Thymus (tissue), 11 donors: ENCODE measurements around the gene ARMC9. TPM values are rescaled to one million over a fixed set of nuclear protein-coding genes. Genes with fewer than 3 reads are reported as not detected.

Source experiments
- DNase-seq, 9 donors: peaks; one replicate each; pipeline ENCODE4 v3.0.0-alpha.2; 2013; ENCODE audit warnings: low spot score in 9 of 9, low read depth in 6 of 9, missing footprints in 1 of 9
- H3K27ac ChIP-seq, 2 donors: one replicate each; pipeline ENCODE4 v1.5.1; 2013; ENCODE audit warnings: control low read depth in 1 of 2, low read depth in 1 of 2, low read length in 1 of 2, mild to moderate bottlenecking in 1 of 2, moderate library complexity in 1 of 2
- H3K27me3 ChIP-seq, 2 donors: one replicate each; pipeline ENCODE4 v1.5.1; 2013; ENCODE audit warnings: low read length in 1 of 2; ENCODE audit not compliant: control insufficient read depth in 2 of 2, insufficient read depth in 1 of 2
- H3K36me3 ChIP-seq, 2 donors: one replicate each; pipeline ENCODE4 v1.5.1; 2013; ENCODE audit warnings: low read length in 1 of 2, mild to moderate bottlenecking in 1 of 2, moderate library complexity in 1 of 2; ENCODE audit not compliant: control insufficient read depth in 2 of 2, insufficient read depth in 2 of 2
- H3K4me1 ChIP-seq, 2 donors: one replicate each; pipeline ENCODE4 v1.5.1; 2013; ENCODE audit warnings: low read length in 2 of 2; ENCODE audit not compliant: control insufficient read depth in 2 of 2, insufficient read depth in 2 of 2
- H3K4me3 ChIP-seq, 2 donors: one replicate each; pipeline ENCODE4 v1.5.1; 2013; ENCODE audit warnings: low read length in 2 of 2, control low read depth in 1 of 2, mild to moderate bottlenecking in 1 of 2
- H3K9me3 ChIP-seq, 2 donors: one replicate each; pipeline ENCODE4 v1.5.1; 2013; ENCODE audit warnings: low read length in 1 of 2, mild to moderate bottlenecking in 1 of 2; ENCODE audit not compliant: control insufficient read depth in 2 of 2, insufficient read depth in 1 of 2
- WGBS: extraction: QIAGEN DNeasy Blood & Tissue Kit; methylation state at CpG from one replicate; pipeline ENCODE4 v1.1.7; 2013; 5-methylcytosine and 5-hydroxymethylcytosine counted together
- polyA plus RNA-seq: library from polyadenylated mRNA; stranded (reverse); fragments of 200-250 nt; gene quantifications from one replicate; pipeline ENCODE4 v1.2.3, GENCODE V29; 2013
- total RNA-seq: library from RNA; stranded (reverse); fragments of 120-200 nt; gene quantifications from one replicate; pipeline ENCODE4 v1.2.4, GENCODE V29; 2013
- donor health status: healthy.

ARMC9 gene
- total and polyA plus RNA-seq, 2 donors: 5.4 to 5.7 TPM

DNA sequence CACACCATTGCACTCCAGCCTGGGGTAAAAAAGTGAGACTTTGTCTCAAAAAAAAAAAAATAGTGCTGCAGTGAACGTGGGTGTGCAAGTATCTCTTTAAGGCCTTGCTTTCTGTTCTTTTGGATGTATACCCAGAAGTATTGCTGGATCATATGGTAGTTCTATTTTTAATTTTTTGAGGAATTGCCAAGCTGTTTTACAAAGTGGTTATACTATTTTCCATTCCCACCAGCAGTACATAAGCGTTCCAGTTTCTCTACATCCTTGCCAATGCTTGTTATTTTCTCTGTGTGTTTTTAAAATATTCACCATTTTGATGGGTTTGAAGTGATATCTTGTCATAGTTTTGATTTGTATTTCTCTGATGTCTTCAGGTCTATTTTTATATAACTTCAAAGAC, 13.1 kb downstream of the ARMC9 start:
- Histone ChIP-seq H3K36me3 (peaks cover 0 to 3% of the 10 kb centered on the region in 2 donors), H3K4me3 (no peak overlapping the region), H3K9me3 (no peaks in the 10 kb centered on the region), H3K4me1 (no peaks in the 10 kb centered on the region), H3K27me3 (no peaks in the 10 kb centered on the region), H3K27ac (no peak overlapping the region)
- WGBS: 94% methylated on average over 2 of the region's 2 CpGs
- DNase-seq: no peak

DNA sequence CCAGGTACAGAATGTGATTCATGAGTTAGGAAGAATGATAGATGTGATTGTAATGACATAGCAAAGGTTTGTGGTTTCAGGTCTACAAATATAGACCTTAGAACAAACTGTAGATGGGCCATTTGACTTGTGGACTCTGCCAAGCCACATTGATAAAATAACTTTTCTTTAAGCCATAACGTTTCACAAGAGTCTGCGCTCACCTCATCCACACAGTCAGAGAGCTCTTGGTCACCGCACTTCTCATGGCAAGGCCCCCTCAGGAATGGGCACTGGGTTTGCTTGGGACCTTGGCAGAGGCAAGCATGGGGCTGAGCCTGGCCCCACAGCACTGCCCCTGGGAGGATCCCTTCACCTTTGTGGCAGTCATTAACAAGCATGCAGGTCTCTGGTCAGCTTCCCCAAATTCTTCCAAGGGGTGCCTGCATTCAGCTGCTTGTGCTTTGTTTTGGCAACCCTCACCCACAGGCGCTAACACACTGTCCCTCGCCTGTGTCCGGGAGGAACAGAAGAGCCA, 14.0 kb downstream of the ARMC9 start:
- peaks cover 0 to 3% of the 10 kb centered on the region in 2 donors for H3K36me3 ChIP-seq
- H3K4me1 ChIP-seq: no peaks in the 10 kb centered on the region
- WGBS: 96% methylated on average over 6 of the region's 6 CpGs
- no peak overlapping the region for H3K27ac ChIP-seq
- DNase-seq: no peak
- H3K27me3 ChIP-seq: no peaks in the 10 kb centered on the region
- H3K4me3 ChIP-seq: no peak overlapping the region
- H3K9me3 ChIP-seq: no peaks in the 10 kb centered on the region

DNA sequence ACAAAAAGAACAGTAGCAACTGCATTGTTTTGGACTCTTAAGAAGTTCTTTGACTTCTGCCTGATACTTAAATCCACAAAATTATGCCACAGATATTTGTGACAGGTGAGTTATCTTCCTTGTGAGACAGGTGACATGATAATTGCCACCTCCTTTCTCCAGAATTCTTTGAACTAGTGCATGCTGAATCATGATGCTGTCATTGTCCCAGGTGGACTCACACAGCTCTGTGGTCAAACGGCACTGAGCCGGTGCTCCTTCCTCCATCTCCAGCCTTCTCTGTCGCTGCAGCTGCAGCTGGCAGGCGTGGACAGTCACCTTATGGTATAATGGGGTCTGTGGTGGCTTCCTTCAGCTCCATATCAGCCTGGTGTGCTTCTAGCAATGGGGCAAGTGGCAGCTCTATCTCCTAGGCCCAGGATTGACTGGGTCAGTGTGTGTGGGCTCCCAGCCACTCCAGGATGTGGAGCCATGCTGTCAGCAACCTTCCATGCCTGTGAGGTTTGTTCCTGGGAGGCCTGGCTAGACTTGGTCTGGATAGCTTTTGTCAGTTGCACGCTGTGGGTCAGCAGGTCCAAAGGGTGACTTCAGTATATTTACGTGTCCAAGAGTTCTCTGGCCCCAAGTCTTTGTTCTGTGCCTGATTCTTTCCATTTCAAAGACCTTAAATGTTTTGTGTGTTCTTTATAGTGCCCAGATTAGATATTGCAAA, 15.7 kb downstream of the ARMC9 start:
- WGBS: 54% methylated on average over 6 of the region's 6 CpGs
- Histone ChIP-seq H3K36me3 (no peaks in the 10 kb centered on the region), H3K27me3 (no peaks in the 10 kb centered on the region), H3K27ac (no peak overlapping the region), H3K4me3 (no peak overlapping the region), H3K9me3 (no peaks in the 10 kb centered on the region), H3K4me1 (no peaks in the 10 kb centered on the region)
- DNase-seq: no peak

DNA sequence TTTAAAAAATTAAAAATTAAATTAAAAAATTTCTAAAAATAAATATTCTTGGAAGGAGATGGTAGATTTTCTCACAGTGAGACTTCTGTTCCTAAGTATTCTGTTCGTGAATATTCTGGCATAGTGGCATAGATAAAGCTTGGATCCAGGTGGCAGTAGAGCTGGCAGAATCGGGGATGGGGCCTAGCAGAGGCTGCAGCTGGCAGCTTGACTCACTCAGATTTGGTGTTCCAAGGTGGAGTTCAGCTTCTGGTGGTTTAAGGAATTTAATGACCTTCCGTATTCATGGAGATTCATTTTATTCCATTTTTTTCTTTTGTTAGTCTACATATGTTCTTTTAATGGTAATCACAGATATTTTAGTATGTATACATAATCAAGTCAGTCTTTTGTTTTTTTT, 19.9 kb downstream of the ARMC9 start:
- H3K27me3 ChIP-seq: no peaks in the 10 kb centered on the region
- WGBS: 95% methylated on average over 3 of the region's 3 CpGs
- H3K36me3 ChIP-seq: no peaks in the 10 kb centered on the region
- no peak overlapping the region for H3K27ac ChIP-seq
- H3K4me1 ChIP-seq: no peaks in the 10 kb centered on the region
- no peak overlapping the region for H3K4me3 ChIP-seq
- no peak for DNase-seq
- H3K9me3 ChIP-seq: no peaks in the 10 kb centered on the region

DNA sequence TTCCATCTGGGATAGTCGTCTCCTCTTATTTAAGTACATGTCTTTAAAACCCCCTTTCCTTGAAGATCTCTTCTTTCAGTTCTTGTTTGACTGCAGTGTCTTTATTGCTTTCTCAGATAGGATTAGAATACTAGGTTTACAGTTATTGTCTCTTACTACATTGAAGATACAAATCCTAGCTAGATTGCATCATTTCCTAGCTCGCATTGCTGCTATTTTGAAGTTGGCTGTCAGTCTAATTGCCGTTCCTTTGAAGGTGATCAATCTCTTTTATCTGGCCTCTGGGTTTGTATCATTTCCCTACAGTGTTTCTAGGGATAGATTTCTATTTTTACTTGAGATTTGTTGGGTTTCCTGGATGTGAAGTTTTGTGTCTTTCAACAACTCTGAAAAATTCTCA, 20.9 kb downstream of the ARMC9 start:
- Histone ChIP-seq H3K27me3 (no peaks in the 10 kb centered on the region), H3K4me3 (no peak overlapping the region), H3K9me3 (no peaks in the 10 kb centered on the region), H3K36me3 (no peaks in the 10 kb centered on the region), H3K4me1 (no peaks in the 10 kb centered on the region), H3K27ac (no peak overlapping the region)
- WGBS: 94% methylated on average over 3 of the region's 3 CpGs
- DNase-seq: no peak

DNA sequence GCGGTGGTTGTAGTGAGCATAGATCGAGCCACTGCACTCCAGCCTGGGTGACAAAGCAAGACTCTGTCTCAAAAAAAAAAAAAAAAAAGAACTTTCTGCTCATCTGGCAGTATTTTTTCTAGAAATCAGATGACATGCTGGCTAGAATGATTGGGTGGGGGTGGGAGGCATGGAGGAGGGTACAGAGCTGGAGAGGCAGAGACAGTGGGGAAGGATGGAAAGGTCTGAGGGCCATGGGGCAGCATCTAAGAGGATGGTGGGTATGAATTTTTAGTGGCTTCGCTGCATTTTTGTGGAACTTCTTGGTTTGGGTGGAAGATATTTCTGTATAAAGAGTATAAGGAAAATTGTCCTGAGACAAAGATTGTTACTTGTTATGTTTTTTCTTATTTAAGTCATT, 23.3 kb downstream of the ARMC9 start:
- no peaks in the 10 kb centered on the region for H3K36me3 ChIP-seq
- no peak overlapping the region for H3K27ac ChIP-seq
- no peak for DNase-seq
- H3K9me3 ChIP-seq: no peaks in the 10 kb centered on the region
- H3K27me3 ChIP-seq: no peaks in the 10 kb centered on the region
- no peak overlapping the region for H3K4me3 ChIP-seq
- H3K4me1 ChIP-seq: no peaks in the 10 kb centered on the region
- WGBS: 96% methylated on average over 3 of the region's 3 CpGs

DNA sequence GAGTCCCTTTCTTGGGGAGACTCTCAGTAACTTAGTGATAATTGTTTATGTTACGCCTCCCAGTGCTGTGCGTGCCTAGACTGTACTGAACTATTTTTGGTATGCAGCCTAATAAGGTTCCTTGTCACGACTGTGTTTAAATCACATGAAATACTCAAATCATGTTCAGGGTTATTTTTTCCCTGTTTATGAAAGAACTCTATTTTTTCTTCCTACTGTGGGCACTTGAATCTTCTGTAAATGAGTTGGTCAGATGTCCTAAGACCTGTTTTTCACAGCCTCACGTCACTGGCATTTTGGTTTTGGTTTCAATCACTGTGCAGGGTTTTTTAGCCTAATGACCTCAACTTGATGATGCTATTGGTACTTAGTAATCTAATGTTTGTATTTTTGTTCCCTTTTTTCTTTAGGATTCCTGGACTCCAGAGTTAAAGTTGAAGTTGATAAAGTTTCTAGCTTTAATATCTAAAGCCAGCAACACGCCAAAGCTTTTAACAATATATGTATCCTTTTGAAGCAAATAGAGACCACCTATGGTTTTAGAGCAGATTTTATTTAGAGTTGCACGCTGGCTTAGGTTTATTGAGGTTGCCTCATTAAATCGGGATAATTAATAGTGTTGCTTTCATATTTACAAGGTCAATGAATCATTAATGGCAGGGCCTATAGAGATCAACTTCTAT, 24.0 kb downstream of the ARMC9 start:
- Histone ChIP-seq H3K4me1 (peaks cover 0 to 2% of the 10 kb centered on the region in 2 donors), H3K36me3 (no peaks in the 10 kb centered on the region), H3K27ac (no peak overlapping the region), H3K9me3 (no peaks in the 10 kb centered on the region), H3K27me3 (no peaks in the 10 kb centered on the region), H3K4me3 (no peak overlapping the region)
- no peak for DNase-seq
- 96% methylated on average over 7 of the region's 7 CpGs for WGBS

DNA sequence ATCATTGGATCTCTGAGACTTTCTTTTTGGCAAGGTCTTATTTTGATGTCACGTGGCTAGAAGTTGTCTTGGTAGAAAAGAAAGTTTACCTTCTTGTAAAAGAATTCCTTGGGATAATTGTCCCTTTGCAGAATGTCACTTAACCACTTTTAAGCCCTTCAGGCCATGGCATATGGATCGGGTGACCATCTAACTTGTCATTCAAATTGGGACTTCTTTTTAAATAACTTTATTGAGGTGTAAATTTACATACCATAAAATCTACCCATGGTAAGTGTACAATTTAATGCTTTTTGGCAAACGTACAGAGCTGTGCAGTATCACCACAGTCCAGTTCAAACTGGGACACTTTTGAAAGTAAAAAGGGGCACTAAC, 24.6 kb downstream of the ARMC9 start:
- H3K4me1 ChIP-seq: peaks cover 4 to 7% of the 10 kb centered on the region in 2 donors
- no peak for DNase-seq
- no peaks in the 10 kb centered on the region for H3K9me3 ChIP-seq
- H3K27ac ChIP-seq: no peak overlapping the region
- WGBS: 94% methylated on average over 3 of the region's 3 CpGs
- no peaks in the 10 kb centered on the region for H3K27me3 ChIP-seq
- H3K4me3 ChIP-seq: no peak overlapping the region
- H3K36me3 ChIP-seq: no peaks in the 10 kb centered on the region

DNA sequence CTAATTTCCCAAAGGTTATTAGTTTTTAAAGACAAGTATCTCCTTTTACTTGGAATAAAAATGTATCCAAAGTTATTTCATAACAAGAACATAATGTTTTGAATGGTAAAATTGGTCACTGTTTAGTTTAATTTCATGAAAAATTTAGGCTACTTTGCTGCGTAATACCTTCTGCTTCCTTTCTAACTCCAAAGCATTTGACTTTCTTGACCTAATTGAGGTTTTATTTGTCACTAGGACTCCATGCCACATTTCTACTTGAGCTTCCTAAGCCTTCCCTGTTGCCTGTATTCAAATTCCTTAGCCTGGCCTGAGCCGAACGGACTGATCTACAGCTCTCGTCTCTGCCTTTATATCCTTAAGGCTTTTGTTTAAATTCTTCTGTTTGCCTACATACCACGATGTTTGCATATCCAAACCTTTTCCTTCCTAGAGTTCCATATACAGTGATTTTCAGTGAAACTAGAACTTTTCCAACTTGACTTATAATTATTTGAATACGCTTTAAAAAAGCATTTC, 25.1 kb downstream of the ARMC9 start:
- no peak for DNase-seq
- H3K9me3 ChIP-seq: no peaks in the 10 kb centered on the region
- H3K4me1 ChIP-seq: peaks cover 9 to 12% of the 10 kb centered on the region in 2 donors
- H3K36me3 ChIP-seq: no peaks in the 10 kb centered on the region
- H3K27ac ChIP-seq: no peak overlapping the region
- 81% methylated on average over 6 of the region's 6 CpGs for WGBS
- no peaks in the 10 kb centered on the region for H3K27me3 ChIP-seq
- H3K4me3 ChIP-seq: no peak overlapping the region
